HG03558 (cell line): ENCODE data around the gene OGFR.

Experiments
- ATAC-seq: cut with Tn5 transposase; IDR thresholded peaks from one replicate; pipeline ENCODE4 v1.9.1; 2021; ENCODE audit warnings: moderate number of reproducible peaks; ENCODE audit not compliant: unreplicated experiment; ENCODE audit errors: extremely low read depth

Gene OGFR, protein sequence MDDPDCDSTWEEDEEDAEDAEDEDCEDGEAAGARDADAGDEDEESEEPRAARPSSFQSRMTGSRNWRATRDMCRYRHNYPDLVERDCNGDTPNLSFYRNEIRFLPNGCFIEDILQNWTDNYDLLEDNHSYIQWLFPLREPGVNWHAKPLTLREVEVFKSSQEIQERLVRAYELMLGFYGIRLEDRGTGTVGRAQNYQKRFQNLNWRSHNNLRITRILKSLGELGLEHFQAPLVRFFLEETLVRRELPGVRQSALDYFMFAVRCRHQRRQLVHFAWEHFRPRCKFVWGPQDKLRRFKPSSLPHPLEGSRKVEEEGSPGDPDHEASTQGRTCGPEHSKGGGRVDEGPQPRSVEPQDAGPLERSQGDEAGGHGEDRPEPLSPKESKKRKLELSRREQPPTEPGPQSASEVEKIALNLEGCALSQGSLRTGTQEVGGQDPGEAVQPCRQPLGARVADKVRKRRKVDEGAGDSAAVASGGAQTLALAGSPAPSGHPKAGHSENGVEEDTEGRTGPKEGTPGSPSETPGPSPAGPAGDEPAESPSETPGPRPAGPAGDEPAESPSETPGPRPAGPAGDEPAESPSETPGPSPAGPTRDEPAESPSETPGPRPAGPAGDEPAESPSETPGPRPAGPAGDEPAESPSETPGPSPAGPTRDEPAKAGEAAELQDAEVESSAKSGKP

GRCh38 chr20:62804627-62805154 is at the start of gene OGFR:
Gene OGFR (plus strand): TSS chr20:62804835. CDS start chr20:62804860, 25 bp downstream.
- no peak for ATAC-seq

GRCh38 chr20:62754991-62755356 is 49.7 kb upstream of the OGFR start:
- ATAC-seq, result no peak

GRCh38 chr20:62755817-62756724 is 48.6 kb upstream of the OGFR start:
- ATAC-seq, result no peak

DNA sequence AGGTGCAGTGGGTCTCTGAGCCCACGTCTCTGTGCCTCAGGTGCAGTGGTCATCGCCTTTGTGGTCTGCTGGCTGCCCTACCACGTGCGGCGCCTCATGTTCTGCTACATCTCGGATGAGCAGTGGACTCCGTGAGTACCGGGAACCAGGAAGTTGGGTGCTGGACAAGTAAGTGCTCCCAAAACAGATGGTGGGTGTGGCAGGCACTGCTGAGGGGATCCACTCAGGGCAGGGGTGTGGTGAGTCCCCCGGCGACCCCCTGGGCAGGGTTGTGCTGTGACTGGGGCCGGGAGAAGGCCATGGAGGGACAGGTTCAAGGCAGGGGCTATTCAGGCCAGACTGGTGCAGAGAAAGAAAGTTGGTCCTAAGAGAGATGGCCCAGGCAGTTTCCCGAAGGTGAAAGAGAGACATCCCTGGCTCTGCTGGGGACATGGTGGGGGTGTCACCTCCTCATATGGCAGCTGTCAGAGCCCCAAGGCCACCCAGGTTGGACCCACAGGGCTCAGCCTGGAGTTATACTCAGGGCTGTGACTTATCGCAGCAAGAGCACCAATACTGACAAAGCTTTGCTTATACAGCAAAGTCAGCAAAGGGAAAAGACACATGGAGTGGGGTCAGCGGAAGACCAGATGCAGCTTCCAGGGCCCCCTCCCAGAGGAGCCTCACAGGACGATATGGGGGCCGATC is 46.3 kb upstream of the OGFR start:
- no peak for ATAC-seq

DNA sequence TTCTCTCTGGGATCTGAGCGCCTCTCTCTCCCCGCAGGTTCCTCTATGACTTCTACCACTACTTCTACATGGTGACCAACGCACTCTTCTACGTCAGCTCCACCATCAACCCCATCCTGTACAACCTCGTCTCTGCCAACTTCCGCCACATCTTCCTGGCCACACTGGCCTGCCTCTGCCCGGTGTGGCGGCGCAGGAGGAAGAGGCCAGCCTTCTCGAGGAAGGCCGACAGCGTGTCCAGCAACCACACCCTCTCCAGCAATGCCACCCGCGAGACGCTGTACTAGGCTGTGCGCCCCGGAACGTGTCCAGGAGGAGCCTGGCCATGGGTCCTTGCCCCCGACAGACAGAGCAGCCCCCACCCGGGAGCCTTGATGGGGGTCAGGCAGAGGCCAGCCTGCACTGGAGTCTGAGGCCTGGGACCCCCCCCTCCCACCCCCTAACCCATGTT is 44.6 kb upstream of the OGFR start:
- ATAC-seq, result no peak

DNA sequence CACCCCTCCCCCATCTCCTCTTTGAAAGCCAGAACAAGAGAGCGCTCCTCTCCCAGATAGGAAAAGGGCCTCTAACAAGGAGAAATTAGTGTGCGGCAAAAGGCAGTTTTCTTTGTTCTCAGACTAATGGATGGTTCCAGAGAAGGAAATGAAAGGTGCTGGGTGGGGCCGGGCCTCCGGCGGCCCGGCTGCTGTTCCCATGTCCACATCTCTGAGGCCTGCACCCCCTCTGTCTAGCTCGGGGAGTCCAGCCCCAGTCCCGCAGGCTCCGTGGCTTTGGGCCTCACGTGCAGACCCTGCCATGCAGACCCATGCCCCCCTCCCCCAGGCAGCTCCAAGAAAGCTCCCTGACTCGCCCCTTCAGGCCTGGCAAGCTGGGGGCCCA is 44.2 kb upstream of the OGFR start:
- no peak for ATAC-seq

DNA sequence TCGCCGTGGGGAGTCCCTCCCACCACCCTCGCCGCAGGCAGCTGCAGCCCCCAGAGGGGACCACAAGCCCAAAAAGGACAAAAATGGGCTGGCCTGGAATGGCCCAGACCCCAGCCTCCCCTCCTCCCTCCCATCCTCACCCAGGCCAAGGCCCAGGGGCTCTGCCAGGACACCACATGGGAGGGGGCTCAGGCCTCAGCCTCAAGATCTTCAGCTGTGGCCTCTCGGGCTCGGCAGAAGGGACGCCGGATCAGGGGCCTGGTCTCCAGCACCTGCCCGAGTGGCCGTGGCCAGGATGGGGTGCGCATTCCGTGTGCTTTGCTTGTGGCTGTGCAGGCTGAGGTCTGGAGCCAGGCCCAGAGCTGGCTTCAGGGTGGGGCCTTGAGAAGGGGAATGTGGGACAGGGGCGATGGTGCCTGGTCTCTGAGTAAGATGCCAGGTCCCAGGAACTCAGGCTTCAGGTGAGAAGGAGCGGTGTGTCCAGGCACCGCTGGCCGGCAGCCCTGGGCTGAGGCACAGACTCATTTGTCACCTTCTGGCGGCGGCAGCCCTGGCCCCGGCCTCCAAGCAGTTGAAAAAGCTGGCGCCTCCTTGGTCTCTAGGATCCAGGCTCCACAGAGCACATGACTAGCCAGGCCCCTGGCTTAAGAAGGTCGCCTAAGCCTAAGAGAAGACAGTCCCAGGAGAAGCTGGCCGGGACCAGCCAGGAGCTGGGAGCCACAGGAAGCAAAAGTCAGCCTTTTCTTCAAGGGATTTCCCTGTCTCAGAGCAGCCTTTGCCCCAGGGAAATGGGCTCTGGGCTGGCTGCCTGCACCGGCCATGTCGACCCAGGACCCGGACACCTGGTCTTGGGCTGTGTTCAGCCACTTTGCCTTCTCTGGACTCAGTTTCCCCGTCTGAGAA is 43.5 kb upstream of the OGFR start:
- no peak for ATAC-seq

- no peak for ATAC-seq
Measured at GRCh38 chr20:62761759-62762131, 42.9 kb upstream of the OGFR start.

GRCh38 chr20:62762376-62762775 is 42.3 kb upstream of the OGFR start:
- ATAC-seq, result no peak

- ATAC-seq, result no peak
Measured at GRCh38 chr20:62762801-62763368, 41.8 kb upstream of the OGFR start.

DNA sequence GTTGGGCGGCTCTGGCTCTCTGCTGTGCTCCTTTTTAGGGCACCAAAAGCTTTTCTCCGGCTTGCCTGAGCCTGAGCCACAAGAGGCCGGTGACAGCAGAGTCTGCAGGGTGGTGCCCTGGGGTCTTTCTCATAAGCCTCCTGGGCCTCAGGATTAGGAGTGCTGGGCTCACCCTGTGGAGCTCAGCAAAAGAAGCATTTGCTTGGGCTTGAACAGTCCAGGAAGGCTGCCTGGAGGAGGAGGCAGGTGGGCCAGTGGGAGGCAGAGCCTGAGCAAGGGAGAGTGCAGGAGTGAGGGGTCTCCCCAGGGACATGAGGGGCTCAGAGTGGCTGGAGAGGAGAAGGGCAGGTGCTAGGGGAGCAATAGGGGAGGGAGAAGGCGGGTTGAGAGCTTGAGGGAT is 41.2 kb upstream of the OGFR start:
- no peak for ATAC-seq

DNA sequence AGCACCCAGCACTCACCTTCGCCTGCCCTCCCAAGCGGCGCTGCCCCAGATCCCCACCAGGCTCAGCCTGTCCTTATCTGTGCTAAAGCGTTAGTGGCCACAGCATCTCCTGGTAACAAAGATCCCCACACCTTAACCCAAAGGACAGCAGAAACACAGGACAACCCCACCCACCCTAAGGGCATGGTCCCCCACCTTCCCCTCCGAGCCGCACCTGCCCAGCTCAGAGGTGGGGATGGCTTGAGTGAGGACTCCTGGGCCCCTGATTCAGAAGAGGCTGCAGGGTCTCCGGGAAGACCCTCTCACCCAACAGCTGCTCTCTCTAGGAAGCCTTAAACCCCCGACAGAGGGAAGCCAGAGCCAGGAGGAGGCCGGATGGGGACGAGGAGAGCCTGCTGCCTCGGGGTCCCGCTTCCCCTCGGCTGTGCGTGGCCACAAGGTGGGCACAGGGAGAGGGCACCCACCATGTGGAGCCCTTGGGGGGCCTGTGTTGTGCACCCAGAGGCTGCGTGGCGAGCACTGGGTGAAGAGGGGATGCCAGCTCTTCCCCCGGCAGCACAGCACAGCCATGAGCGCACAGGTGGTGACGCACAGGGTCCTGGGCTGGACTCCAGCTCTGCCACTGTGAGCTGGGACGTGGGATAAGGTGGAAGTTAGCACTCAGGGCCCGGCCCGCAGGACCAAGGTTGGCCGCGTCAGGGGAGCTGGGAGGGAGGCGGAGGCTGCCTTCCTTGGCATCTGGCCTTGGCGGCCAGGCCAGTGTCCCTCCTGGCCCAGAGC is 40.3 kb upstream of the OGFR start:
- ATAC-seq, result no peak

DNA sequence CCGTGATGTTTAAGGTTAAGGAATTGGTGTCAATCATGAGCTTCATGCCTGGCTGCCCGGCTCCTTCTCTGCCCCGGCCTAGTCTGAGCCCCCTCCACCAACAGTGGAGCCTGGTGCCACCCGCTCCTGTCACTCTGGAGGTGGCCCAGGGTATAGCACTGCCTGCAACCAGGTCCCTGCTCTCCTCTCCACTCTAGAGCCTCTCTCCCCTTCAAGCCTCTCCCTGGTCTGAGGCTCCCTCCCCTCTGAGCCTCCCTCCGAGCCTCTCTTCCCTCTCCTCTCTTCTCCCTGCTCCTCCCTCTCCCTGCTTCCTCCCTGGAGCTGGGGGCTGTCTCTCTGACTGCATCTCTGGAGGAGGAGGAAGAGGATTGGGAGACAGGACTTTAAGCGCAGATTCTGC is 39.6 kb upstream of the OGFR start:
- no peak for ATAC-seq

GRCh38 chr20:62765432-62766070 is 39.1 kb upstream of the OGFR start:
- ATAC-seq, result no peak

GRCh38 chr20:62766071-62766450 is 38.6 kb upstream of the OGFR start:
- ATAC-seq, result no peak

DNA sequence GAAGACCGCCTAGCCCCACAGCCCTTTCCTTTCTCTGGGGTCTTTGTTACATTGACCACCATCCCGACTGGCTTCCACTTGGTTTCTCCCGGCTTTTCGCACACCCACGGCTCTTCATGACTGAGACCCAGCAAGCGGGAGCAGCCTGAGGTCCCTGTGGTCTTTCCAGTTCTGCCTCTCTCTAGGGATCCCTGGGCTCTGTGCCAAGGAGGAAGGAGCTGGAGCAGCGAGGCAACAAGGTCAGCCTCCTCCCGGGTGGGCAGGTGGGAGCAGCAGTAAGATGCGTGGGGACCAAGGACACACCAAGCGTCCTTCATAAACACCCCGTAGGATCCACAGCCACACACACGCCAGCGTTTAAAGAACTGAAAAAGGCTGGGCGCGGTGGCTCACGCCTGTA is 37.9 kb upstream of the OGFR start:
- no peak for ATAC-seq

- ATAC-seq, result no peak
Measured at GRCh38 chr20:62768234-62768546, 36.4 kb upstream of the OGFR start.
